HCT116 (cell line): Measurements from ENCODE around the gene MAP3K6. TPM values are rescaled to one million over a fixed set of nuclear protein-coding genes. Genes with fewer than 3 reads are reported as not detected.

Experiments used
- total RNA-seq: library from RNA; stranded (reverse); gene quantifications from one replicate; pipeline ENCODE4 v1.2.1, GENCODE V29; 2021; ENCODE audit not compliant: unreplicated experiment

MAP3K6 gene
- total RNA-seq, 1 experiment from 2014 or later: 30.2 TPM

Other genes starting within 250 kb of the MAP3K6 start
- 21.7 TPM for gene SLC9A1, start 211.8 kb downstream of the MAP3K6 start, total RNA-seq
- gene WDTC1, start 132.3 kb downstream of the MAP3K6 start, total RNA-seq: 26.6 TPM
- gene TMEM222, start 44.8 kb downstream of the MAP3K6 start, total RNA-seq: 32.8 TPM
- gene SYTL1, start 24.9 kb downstream of the MAP3K6 start, total RNA-seq: 75.9 TPM
- gene FCN3, start 7.9 kb upstream of the MAP3K6 start, total RNA-seq: 1.2 TPM
- 11.6 TPM for gene CD164L2, start 16.4 kb upstream of the MAP3K6 start, total RNA-seq
- gene GPR3, start 25.7 kb upstream of the MAP3K6 start, total RNA-seq: 2.8 TPM
- gene WASF2, start 123.2 kb upstream of the MAP3K6 start, total RNA-seq: 111 TPM
- gene AHDC1, start 237.2 kb upstream of the MAP3K6 start, total RNA-seq: 33.7 TPM